ENCODE results near the gene CHCHD5.
"Not testable (repeated sequence)": the region's sequence is repeated elsewhere in the genome, so short reads cannot be mapped to it uniquely, and the experiment has no call there.

CHCHD5 gene

GRCh38 chr2:112584134-112584890 lies at the start of gene CHCHD5:
TSS of gene CHCHD5 (plus strand) at chr2:112584609. CDS start at chr2:112584648, 39 bp downstream.
- DNase-seq, result peak; percentile 90

- DNase-seq, result no peak
These were observed 49.6 kb upstream of the CHCHD5 start for GRCh38 chr2:112534826-112535225.

- DNase-seq, result not testable (repeated sequence)
These were observed 47.7 kb upstream of the CHCHD5 start for GRCh38 chr2:112536665-112537064.

GRCh38 chr2:112539306-112539705 lies 45.1 kb upstream of the CHCHD5 start:
- DNase-seq, result no peak

GRCh38 chr2:112540906-112541305 lies 43.5 kb upstream of the CHCHD5 start:
- DNase-seq, result no peak

- peak; percentile 66 for DNase-seq
These were observed 42.9 kb upstream of the CHCHD5 start for GRCh38 chr2:112541315-112542122.

- peak; percentile 71 for DNase-seq
These were observed 42.1 kb upstream of the CHCHD5 start, which contains the start of gene POLR1B for GRCh38 chr2:112542123-112542983. TSS of gene POLR1B (plus strand) at chr2:112542465. CDS start at chr2:112542495, 30 bp downstream.

GRCh38 chr2:112542984-112543661 lies 41.3 kb upstream of the CHCHD5 start:
- no peak for DNase-seq

GRCh38 chr2:112547333-112547732 lies 37.1 kb upstream of the CHCHD5 start:
- no peak for DNase-seq

- DNase-seq, result no peak
These were observed 35.4 kb upstream of the CHCHD5 start for GRCh38 chr2:112548980-112549379.

- DNase-seq, result no peak
These were observed 18.3 kb upstream of the CHCHD5 start for GRCh38 chr2:112566104-112566503.

- not testable (repeated sequence) for DNase-seq
These were observed 17.9 kb upstream of the CHCHD5 start for GRCh38 chr2:112566508-112566907.

GRCh38 chr2:112572005-112572404 lies 12.4 kb upstream of the CHCHD5 start:
- DNase-seq, result no peak

GRCh38 chr2:112577756-112578155 lies 6.7 kb upstream of the CHCHD5 start:
- DNase-seq, result no peak

GRCh38 chr2:112579241-112579640 lies 5.2 kb upstream of the CHCHD5 start:
- DNase-seq, result no peak

- no peak for DNase-seq
These were observed 4.3 kb upstream of the CHCHD5 start for GRCh38 chr2:112580084-112580483.

GRCh38 chr2:112582314-112582746 lies 2.1 kb upstream of the CHCHD5 start:
- DNase-seq, result peak; percentile 7

GRCh38 chr2:112583497-112584133 lies 794 bp upstream of the CHCHD5 start:
- DNase-seq, result no peak

GRCh38 chr2:112584891-112585250 lies 462 bp downstream of the CHCHD5 start:
- DNase-seq, result no peak

- no peak for DNase-seq
These were observed 991 bp downstream of the CHCHD5 start for GRCh38 chr2:112585400-112585799.

GRCh38 chr2:112585873-112586464 lies 1.6 kb downstream of the CHCHD5 start:
- DNase-seq, result no peak
